ENCODE measurements around the gene ADAMTS12.

ADAMTS12 gene

GRCh38 chr5:33735072-33735471 is 156.7 kb downstream of the ADAMTS12 start:
- no peak overlapping the region for H2AFZ ChIP-seq (ENCODE audit: low read depth, low read length)
- no peaks in the 10 kb centered on the region for H3K9me3 ChIP-seq (ENCODE audit: insufficient read depth, low read length)

DNA sequence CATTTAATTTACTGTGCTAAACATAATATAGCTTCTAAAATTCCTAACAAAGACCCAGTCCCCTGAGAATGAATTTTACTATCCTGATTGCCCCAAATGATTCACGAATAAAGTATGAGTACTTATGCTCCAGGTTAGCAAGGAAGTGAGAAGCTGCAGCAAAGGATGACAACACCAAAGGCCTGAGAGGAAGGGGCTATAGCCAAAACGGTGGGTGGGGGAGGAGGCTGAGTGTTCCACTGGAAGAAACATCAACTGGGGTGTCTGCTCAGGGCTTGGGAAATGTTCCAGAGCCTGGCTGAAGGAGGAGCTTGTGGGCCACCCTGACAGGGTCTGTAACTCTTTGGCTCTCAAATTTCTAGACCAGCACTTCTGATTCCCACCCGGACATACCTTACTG is 157.3 kb downstream of the ADAMTS12 start:
- H3K79me2 ChIP-seq (ENCODE audit: low read length), result no peaks in the 10 kb centered on the region
- no peak overlapping the region for H3K9ac ChIP-seq (ENCODE audit: low read length)
- no peaks in the 10 kb centered on the region for H3K4me1 ChIP-seq (ENCODE audit: low read length)
- no peaks in the 10 kb centered on the region for H3K27me3 ChIP-seq (ENCODE audit: low read depth, low read length)
- no peak overlapping the region for H2AFZ ChIP-seq (ENCODE audit: low read depth, low read length)
- H3K36me3 ChIP-seq (replicated peaks; ENCODE audit: low read depth, low read length), result no peaks in the 10 kb centered on the region
- H4K20me1 ChIP-seq (ENCODE audit: insufficient read depth, low read length), result no peaks in the 10 kb centered on the region
- H3K4me3 ChIP-seq (ENCODE audit: low read length), result no peak overlapping the region
- TF ChIP-seq EZH2phosphoT487 (IDR thresholded peaks at IDR 0.05; ENCODE audit: low read depth) (no peak), CTCF (IDR thresholded peaks at IDR 0.05; ENCODE audit: low read depth, low read length) (no peak)
- no peak overlapping the region for H3K4me2 ChIP-seq (ENCODE audit: low read length)
- H3K27ac ChIP-seq (ENCODE audit: low read length), result no peak overlapping the region
- H3K9me3 ChIP-seq (ENCODE audit: insufficient read depth, low read length), result no peaks in the 10 kb centered on the region

More at GRCh38 chr5:33735072-33735471, 156.7 kb downstream of the ADAMTS12 start:
- Histone ChIP-seq H3K4me2 (ENCODE audit: low read length) (no peak overlapping the region), H3K27ac (ENCODE audit: low read length) (no peak overlapping the region), H3K36me3 (replicated peaks; ENCODE audit: low read depth, low read length) (no peaks in the 10 kb centered on the region), H3K4me1 (ENCODE audit: low read length) (no peaks in the 10 kb centered on the region), H3K27me3 (ENCODE audit: low read depth, low read length) (no peaks in the 10 kb centered on the region), H3K9ac (ENCODE audit: low read length) (no peak overlapping the region), H4K20me1 (ENCODE audit: insufficient read depth, low read length) (no peaks in the 10 kb centered on the region), H3K4me3 (ENCODE audit: low read length) (no peak overlapping the region), H3K79me2 (ENCODE audit: low read length) (no peaks in the 10 kb centered on the region)
- TF ChIP-seq CTCF (IDR thresholded peaks at IDR 0.05; ENCODE audit: low read depth, low read length) (no peak), EZH2phosphoT487 (IDR thresholded peaks at IDR 0.05; ENCODE audit: low read depth) (no peak)

GRCh38 chr5:33733225-33733624 is 158.6 kb downstream of the ADAMTS12 start:
- Histone ChIP-seq H3K27me3 (ENCODE audit: low read depth, low read length) (no peaks in the 10 kb centered on the region), H3K36me3 (replicated peaks; ENCODE audit: low read depth, low read length) (no peaks in the 10 kb centered on the region), H3K79me2 (ENCODE audit: low read length) (no peaks in the 10 kb centered on the region), H3K9ac (ENCODE audit: low read length) (no peak overlapping the region), H3K4me1 (ENCODE audit: low read length) (no peaks in the 10 kb centered on the region), H3K4me2 (ENCODE audit: low read length) (no peak overlapping the region), H4K20me1 (ENCODE audit: insufficient read depth, low read length) (no peaks in the 10 kb centered on the region), H2AFZ (ENCODE audit: low read depth, low read length) (no peak overlapping the region), H3K9me3 (ENCODE audit: insufficient read depth, low read length) (no peaks in the 10 kb centered on the region), H3K4me3 (ENCODE audit: low read length) (no peak overlapping the region), H3K27ac (ENCODE audit: low read length) (no peak overlapping the region)
- TF ChIP-seq CTCF (IDR thresholded peaks at IDR 0.05; ENCODE audit: low read depth, low read length), result no peak
- no peak for TF ChIP-seq EZH2phosphoT487 (IDR thresholded peaks at IDR 0.05; ENCODE audit: low read depth)

DNA sequence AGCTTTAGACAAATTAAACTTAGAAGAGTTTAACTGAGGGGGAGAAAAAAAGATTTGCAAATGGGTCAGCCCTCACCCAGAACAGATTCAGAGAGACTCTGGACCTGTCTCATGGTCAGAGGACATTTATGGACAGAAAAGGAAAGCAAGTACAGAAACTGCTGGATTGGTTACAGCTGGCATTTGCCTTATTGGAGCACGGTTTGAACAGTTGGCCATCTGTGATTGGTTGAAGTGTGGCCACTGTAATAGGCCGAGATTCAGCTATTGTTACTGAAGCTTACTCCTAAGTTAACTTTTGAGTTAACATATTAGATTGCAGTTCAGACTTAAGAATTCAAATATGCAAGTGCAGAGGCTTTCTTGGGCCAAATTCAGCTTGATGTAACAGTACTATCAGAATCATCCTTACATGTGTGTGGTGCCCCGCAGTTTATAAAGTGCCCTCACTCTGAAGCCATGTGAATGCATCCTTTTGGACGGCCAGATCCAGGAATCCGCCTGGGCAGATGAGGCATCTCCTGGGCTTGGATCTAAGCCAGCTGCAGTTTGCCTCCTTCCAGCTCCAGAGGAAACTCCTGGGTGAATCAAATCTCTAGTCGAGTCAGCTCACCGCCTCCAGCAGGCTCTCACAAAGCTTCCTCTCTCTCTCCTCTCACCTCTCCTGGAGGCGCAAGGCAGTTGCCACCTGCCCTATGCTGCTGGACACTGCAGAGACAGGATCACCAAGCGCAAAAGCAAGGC is 165.2 kb downstream of the ADAMTS12 start:
- Histone ChIP-seq H3K27ac (ENCODE audit: low read length) (no peak overlapping the region), H4K20me1 (ENCODE audit: insufficient read depth, low read length) (no peaks in the 10 kb centered on the region), H3K4me3 (ENCODE audit: low read length) (no peak overlapping the region), H3K9me3 (ENCODE audit: insufficient read depth, low read length) (no peaks in the 10 kb centered on the region), H3K36me3 (replicated peaks; ENCODE audit: low read depth, low read length) (no peaks in the 10 kb centered on the region), H3K79me2 (ENCODE audit: low read length) (no peaks in the 10 kb centered on the region), H2AFZ (ENCODE audit: low read depth, low read length) (no peak overlapping the region), H3K9ac (ENCODE audit: low read length) (no peak overlapping the region), H3K4me1 (ENCODE audit: low read length) (no peaks in the 10 kb centered on the region), H3K27me3 (ENCODE audit: low read depth, low read length) (no peaks in the 10 kb centered on the region), H3K4me2 (ENCODE audit: low read length) (no peak overlapping the region)
- TF ChIP-seq CTCF (IDR thresholded peaks at IDR 0.05; ENCODE audit: low read depth, low read length) (no peak), EZH2phosphoT487 (IDR thresholded peaks at IDR 0.05; ENCODE audit: low read depth) (no peak)
